Measurements from ENCODE around the gene PREX1. TPM values are rescaled to one million over a fixed set of nuclear protein-coding genes. Genes with fewer than 3 reads are reported as not detected.

Gene PREX1
- polyA plus RNA-seq, 1 donor (not counting 4 experiments of a cell fraction or from before 2014, with no cell fraction given): 0.22 TPM

GRCh38 chr20:48604426-48604825 is 223.4 kb downstream of the PREX1 start:
- H3K36me3 ChIP-seq (ENCODE audit: control insufficient read depth in 2 of 2, extremely low read depth in 1 of 2, insufficient read depth in 2 of 2, low read length in 2 of 2): no peaks in the 10 kb centered on the region

GRCh38 chr20:48603819-48604405 is 223.9 kb downstream of the PREX1 start:
- dilution Hi-C loops (cut with MboI; ENCODE audit: extremely low pct_ligation_motif_present, low sequenced_read_pairs): no loop called here
- Histone ChIP-seq H3K9ac (ENCODE audit: control insufficient read depth, extremely low read depth, insufficient read depth, low read length) (no peak overlapping the region), H3K9me1 (ENCODE audit: control insufficient read depth, extremely low read depth, insufficient read depth, low read length) (no peaks in the 10 kb centered on the region), H3K4me1 (ENCODE audit: control insufficient read depth, extremely low read depth, insufficient read depth, low read length) (no peaks in the 10 kb centered on the region), H3K36me3 (ENCODE audit: control insufficient read depth in 2 of 2, extremely low read depth in 1 of 2, insufficient read depth in 2 of 2, low read length in 2 of 2) (no peaks in the 10 kb centered on the region), H3K4me3 (ENCODE audit: control insufficient read depth in 2 of 3, extremely low read depth in 1 of 3, insufficient read depth in 2 of 3, low read depth in 1 of 3, low read length in 3 of 3) (no peak overlapping the region), H3K9me3 (ENCODE audit: control insufficient read depth, low read depth, low read length) (no peaks in the 10 kb centered on the region), H3K4me2 (ENCODE audit: control insufficient read depth, extremely low read depth, insufficient read depth, low read depth, low read length) (no peak overlapping the region), H3K27me3 (ENCODE audit: control insufficient read depth, extremely low read depth, insufficient read depth, low read length) (no peaks in the 10 kb centered on the region), H2AFZ (ENCODE audit: control insufficient read depth, low read length) (no peak overlapping the region), H3K79me2 (ENCODE audit: control insufficient read depth, insufficient read depth, low read length) (no peaks in the 10 kb centered on the region), H3K27ac (ENCODE audit: control insufficient read depth, insufficient read depth, low read length) (no peak overlapping the region), H4K20me1 (ENCODE audit: control insufficient read depth, extremely low read depth, insufficient read depth, low read length) (no peaks in the 10 kb centered on the region)
- FAIRE-seq (no peak), DNase-seq (ENCODE audit: low read depth, low spot score) (no peak)
- TF ChIP-seq EZH2 (IDR thresholded peaks at IDR 0.05; ENCODE audit: low read length): no peak
- no peak for TF ChIP-seq CTCF (optimal IDR thresholded peaks at IDR 0.05 in 1 of 3, IDR thresholded peaks at IDR 0.05 in 1 of 3, conservative IDR thresholded peaks at IDR 0.05 in 1 of 3; ENCODE audit: extremely low read depth in 1 of 3, insufficient read depth in 2 of 3, low read length in 3 of 3)

More at GRCh38 chr20:48604426-48604825, 223.4 kb downstream of the PREX1 start:
- Histone ChIP-seq H3K4me1 (ENCODE audit: control insufficient read depth, extremely low read depth, insufficient read depth, low read length) (no peaks in the 10 kb centered on the region), H3K9me3 (ENCODE audit: control insufficient read depth, low read depth, low read length) (no peaks in the 10 kb centered on the region), H4K20me1 (ENCODE audit: control insufficient read depth, extremely low read depth, insufficient read depth, low read length) (no peaks in the 10 kb centered on the region), H3K27ac (ENCODE audit: control insufficient read depth, insufficient read depth, low read length) (no peak overlapping the region), H3K4me3 (ENCODE audit: control insufficient read depth in 2 of 3, extremely low read depth in 1 of 3, insufficient read depth in 2 of 3, low read depth in 1 of 3, low read length in 3 of 3) (no peak overlapping the region), H2AFZ (ENCODE audit: control insufficient read depth, low read length) (no peak overlapping the region), H3K4me2 (ENCODE audit: control insufficient read depth, extremely low read depth, insufficient read depth, low read depth, low read length) (no peak overlapping the region), H3K27me3 (ENCODE audit: control insufficient read depth, extremely low read depth, insufficient read depth, low read length) (no peaks in the 10 kb centered on the region), H3K9me1 (ENCODE audit: control insufficient read depth, extremely low read depth, insufficient read depth, low read length) (no peaks in the 10 kb centered on the region), H3K79me2 (ENCODE audit: control insufficient read depth, insufficient read depth, low read length) (no peaks in the 10 kb centered on the region), H3K9ac (ENCODE audit: control insufficient read depth, extremely low read depth, insufficient read depth, low read length) (no peak overlapping the region)
- dilution Hi-C loops (cut with MboI; ENCODE audit: extremely low pct_ligation_motif_present, low sequenced_read_pairs): no loop called here
- DNase-seq (ENCODE audit: low read depth, low spot score) (no peak), FAIRE-seq (no peak)
- no peak for TF ChIP-seq EZH2 (IDR thresholded peaks at IDR 0.05; ENCODE audit: low read length)
- no peak for TF ChIP-seq CTCF (optimal IDR thresholded peaks at IDR 0.05 in 1 of 3, IDR thresholded peaks at IDR 0.05 in 1 of 3, conservative IDR thresholded peaks at IDR 0.05 in 1 of 3; ENCODE audit: extremely low read depth in 1 of 3, insufficient read depth in 2 of 3, low read length in 3 of 3)
